Measurements from ENCODE around the gene YAP1. TPM values are rescaled to one million over a fixed set of nuclear protein-coding genes. Genes with fewer than 3 reads are reported as not detected.

Gene YAP1
- total and polyA plus RNA-seq, 4 donors = 3.7 to 65.6 (median 18.3) TPM

- no peak for DNase-seq (ENCODE audit: low spot score)
- TF ChIP-seq REST (IDR thresholded peaks at IDR 0.05) = no peak
- TF ChIP-seq, protein P1, sequence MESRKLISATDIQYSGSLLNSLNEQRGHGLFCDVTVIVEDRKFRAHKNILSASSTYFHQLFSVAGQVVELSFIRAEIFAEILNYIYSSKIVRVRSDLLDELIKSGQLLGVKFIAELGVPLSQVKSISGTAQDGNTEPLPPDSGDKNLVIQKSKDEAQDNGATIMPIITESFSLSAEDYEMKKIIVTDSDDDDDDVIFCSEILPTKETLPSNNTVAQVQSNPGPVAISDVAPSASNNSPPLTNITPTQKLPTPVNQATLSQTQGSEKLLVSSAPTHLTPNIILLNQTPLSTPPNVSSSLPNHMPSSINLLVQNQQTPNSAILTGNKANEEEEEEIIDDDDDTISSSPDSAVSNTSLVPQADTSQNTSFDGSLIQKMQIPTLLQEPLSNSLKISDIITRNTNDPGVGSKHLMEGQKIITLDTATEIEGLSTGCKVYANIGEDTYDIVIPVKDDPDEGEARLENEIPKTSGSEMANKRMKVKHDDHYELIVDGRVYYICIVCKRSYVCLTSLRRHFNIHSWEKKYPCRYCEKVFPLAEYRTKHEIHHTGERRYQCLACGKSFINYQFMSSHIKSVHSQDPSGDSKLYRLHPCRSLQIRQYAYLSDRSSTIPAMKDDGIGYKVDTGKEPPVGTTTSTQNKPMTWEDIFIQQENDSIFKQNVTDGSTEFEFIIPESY (IDR thresholded peaks at IDR 0.05) = no peak
- TF ChIP-seq, protein P2, sequence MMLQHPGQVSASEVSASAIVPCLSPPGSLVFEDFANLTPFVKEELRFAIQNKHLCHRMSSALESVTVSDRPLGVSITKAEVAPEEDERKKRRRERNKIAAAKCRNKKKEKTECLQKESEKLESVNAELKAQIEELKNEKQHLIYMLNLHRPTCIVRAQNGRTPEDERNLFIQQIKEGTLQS (IDR thresholded peaks at IDR 0.05) = no peak
- no peak for TF ChIP-seq HNF4A (conservative IDR thresholded peaks at IDR 0.05)
- no peak for TF ChIP-seq FOXA2 (IDR thresholded peaks at IDR 0.05)
- no peak for TF ChIP-seq YY1 (IDR thresholded peaks at IDR 0.05)
- no peak for TF ChIP-seq SP1 (IDR thresholded peaks at IDR 0.05)
- TF ChIP-seq RXRA (IDR thresholded peaks at IDR 0.05) = no peak
- TF ChIP-seq RAD21 (IDR thresholded peaks at IDR 0.05) = no peak
- TF ChIP-seq CTCF (IDR thresholded peaks at IDR 0.05; ENCODE audit: low read depth, low read length, missing input control) = no peak
- TF ChIP-seq, protein P3, sequence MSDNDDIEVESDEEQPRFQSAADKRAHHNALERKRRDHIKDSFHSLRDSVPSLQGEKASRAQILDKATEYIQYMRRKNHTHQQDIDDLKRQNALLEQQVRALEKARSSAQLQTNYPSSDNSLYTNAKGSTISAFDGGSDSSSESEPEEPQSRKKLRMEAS (IDR thresholded peaks at IDR 0.05) = no peak
- TF ChIP-seq TAF1 (conservative IDR thresholded peaks at IDR 0.05) = no peak
- TF ChIP-seq GABPA (IDR thresholded peaks at IDR 0.05 in 1 of 2, conservative IDR thresholded peaks at IDR 0.05 in 1 of 2) = no peak
- TF ChIP-seq EGR1 (IDR thresholded peaks at IDR 0.05; ENCODE audit: low read depth in 2 of 2) = no peak
- no peak for TF ChIP-seq JUND (IDR thresholded peaks at IDR 0.05)
- TF ChIP-seq NR2F2 (IDR thresholded peaks at IDR 0.05) = no peak
- peaks cover 2 to 24% (median 10%) of the 10 kb centered on the region in 4 donors for H3K4me1 ChIP-seq (ENCODE audit: control insufficient read depth in 4 of 4, insufficient read depth in 4 of 4, low read length in 3 of 4)
- peak overlapping the region; percentile 82 to 100 (median 87) for H3K4me3 ChIP-seq (ENCODE audit: low read depth in 1 of 3, low read length in 3 of 3)
- H3K27ac ChIP-seq (ENCODE audit: low read depth in 1 of 2, low read length in 2 of 2) = peak overlapping the region; percentile 85 to 98
- H3K9ac ChIP-seq (ENCODE audit: low read depth in 1 of 2, low read length in 2 of 2) = peak overlapping the region; percentile 35 to 64
- H3K9me3 ChIP-seq (ENCODE audit: control insufficient read depth in 4 of 4, low read length in 3 of 4) = no peaks in the 10 kb centered on the region
- 15% methylated on average over 5 of the region's 5 CpGs for WGBS
- no peaks in the 10 kb centered on the region for H3K27me3 ChIP-seq (ENCODE audit: control insufficient read depth in 4 of 4, insufficient read depth in 4 of 4, low read length in 3 of 4)
- H3K36me3 ChIP-seq (ENCODE audit: control insufficient read depth in 4 of 4, insufficient read depth in 3 of 4, low read depth in 1 of 4, low read length in 3 of 4) = no peaks in the 10 kb centered on the region
These were observed 2.2 kb downstream of the YAP1 start for GRCh38 chr11:102112509-102112821.

DNA sequence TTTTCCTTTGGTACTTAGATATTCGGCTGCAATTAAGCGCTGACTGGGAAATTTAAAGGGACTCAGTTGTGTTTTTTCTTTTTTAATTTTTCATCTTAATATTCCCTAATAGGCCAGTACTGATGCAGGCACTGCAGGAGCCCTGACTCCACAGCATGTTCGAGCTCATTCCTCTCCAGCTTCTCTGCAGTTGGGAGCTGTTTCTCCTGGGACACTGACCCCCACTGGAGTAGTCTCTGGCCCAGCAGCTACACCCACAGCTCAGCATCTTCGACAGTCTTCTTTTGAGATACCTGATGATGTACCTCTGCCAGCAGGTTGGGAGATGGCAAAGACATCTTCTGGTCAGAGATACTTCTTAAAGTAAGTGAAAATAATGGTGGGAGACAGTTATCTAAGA is 3.8 kb downstream of the YAP1 start:
- DNase-seq (ENCODE audit: low spot score) = no peak
- Histone ChIP-seq H3K36me3 (ENCODE audit: control insufficient read depth in 4 of 4, insufficient read depth in 3 of 4, low read depth in 1 of 4, low read length in 3 of 4) (no peaks in the 10 kb centered on the region), H3K27me3 (ENCODE audit: control insufficient read depth in 4 of 4, insufficient read depth in 4 of 4, low read length in 3 of 4) (no peaks in the 10 kb centered on the region), H3K9me3 (ENCODE audit: control insufficient read depth in 4 of 4, low read length in 3 of 4) (no peaks in the 10 kb centered on the region), H3K4me3 (ENCODE audit: low read depth in 1 of 3, low read length in 3 of 3) (no peak overlapping the region), H3K27ac (ENCODE audit: low read depth in 1 of 2, low read length in 2 of 2) (no peak overlapping the region), H3K9ac (ENCODE audit: low read depth in 1 of 2, low read length in 2 of 2) (no peak overlapping the region), H3K4me1 (ENCODE audit: control insufficient read depth in 4 of 4, insufficient read depth in 4 of 4, low read length in 3 of 4) (peaks cover 7 to 30% (median 14%) of the 10 kb centered on the region in 4 donors)
- WGBS = 86% methylated on average over 4 of the region's 4 CpGs
- TF ChIP-seq HNF4G (IDR thresholded peaks at IDR 0.05) (no peak), YY1 (IDR thresholded peaks at IDR 0.05) (no peak), JUND (IDR thresholded peaks at IDR 0.05) (no peak), GABPA (IDR thresholded peaks at IDR 0.05 in 1 of 2, conservative IDR thresholded peaks at IDR 0.05 in 1 of 2) (no peak), RAD21 (IDR thresholded peaks at IDR 0.05) (no peak), NR2F2 (IDR thresholded peaks at IDR 0.05) (no peak), TAF1 (conservative IDR thresholded peaks at IDR 0.05) (no peak), REST (IDR thresholded peaks at IDR 0.05) (no peak), RXRA (IDR thresholded peaks at IDR 0.05) (no peak), FOXA2 (IDR thresholded peaks at IDR 0.05) (no peak)
- TF ChIP-seq, protein P3 (IDR thresholded peaks at IDR 0.05) = no peak
- TF ChIP-seq, protein P2 (IDR thresholded peaks at IDR 0.05) = no peak
- TF ChIP-seq, protein P1 (IDR thresholded peaks at IDR 0.05) = no peak

Measured in liver (tissue), 9 donors.